BJ (cell line): Measurements from ENCODE around the gene MPRIP. TPM values are rescaled to one million over a fixed set of nuclear protein-coding genes. Genes with fewer than 3 reads are reported as not detected.

Experiments
- CTCF ChIA-PET: fragments of 350-600 bp; formaldehyde crosslinking; extraction: SDS; loops from one replicate; lab custom pipeline; 2021; ENCODE audit warnings: antibody characterized with exemption, inconsistent platforms; lab: Yijun Ruan, JAX
- POLR2A ChIA-PET: fragments of 300-600 bp; sonication (Branson Sonifier 250); formaldehyde crosslinking; extraction: SDS; loops from one replicate; lab custom pipeline; 2021; ENCODE audit warnings: antibody characterized with exemption; lab: Charles Lee
- DNase-seq: peaks from one replicate; pipeline ENCODE4 v3.0.0-alpha.2; 2011; ENCODE audit warnings: low read depth
- H3K27me3 ChIP-seq: 2 replicates; pipeline ENCODE4 v1.6.0; 2011; ENCODE audit warnings: low read length; ENCODE audit not compliant: control insufficient read depth, insufficient read depth
- H3K36me3 ChIP-seq: 2 replicates; pipeline ENCODE4 v1.5.1; 2011; ENCODE audit warnings: low read length; ENCODE audit not compliant: control insufficient read depth, insufficient read depth
- H3K4me3 ChIP-seq: 2 replicates; pipeline ENCODE4 v1.5.1; 2011; ENCODE audit warnings: low read depth, mild to moderate bottlenecking, control low read depth, low read length
- CTCF ChIP-seq: IDR thresholded peaks from 2 replicates; pipeline ENCODE4 v1.5.1; 2011; ENCODE audit warnings: low read depth, mild to moderate bottlenecking, control low read depth, inconsistent platforms, low read length, moderate library complexity; ENCODE audit not compliant: insufficient read depth
- polyA plus RNA-seq: library from polyadenylated mRNA; depleted of rRNA; stranded (reverse); fragments of >200 nt; gene quantifications from 2 replicates; pipeline ENCODE4 v1.2.3, GENCODE V29; 2011

Gene MPRIP
- polyA plus RNA-seq, 1 experiment, result 149 TPM

- peaks cover 42% of the 10 kb centered on the region for H3K36me3 ChIP-seq
- no peaks in the 10 kb centered on the region for H3K27me3 ChIP-seq
- TF ChIP-seq CTCF, result no peak
- POLR2A ChIA-PET, result no interaction called here
- no peak for DNase-seq
- no peak overlapping the region for H3K4me3 ChIP-seq
- CTCF ChIA-PET, result no interaction called here
Measured at GRCh38 chr17:17228521-17229279, 186.4 kb downstream of the MPRIP start.

GRCh38 chr17:17229416-17230384 is 187.4 kb downstream of the MPRIP start:
- no peak for DNase-seq

GRCh38 chr17:17231621-17232302 is 189.5 kb downstream of the MPRIP start:
- no peak for TF ChIP-seq CTCF
- CTCF ChIA-PET, result interaction anchor here (0.6 to 0.9 kb wide), 2 partner anchors 32 to 596 kb away, joined by 3 read pairs; no protein-coding TSS in a partner anchor

More at GRCh38 chr17:17229416-17230384, 187.4 kb downstream of the MPRIP start:
- Histone ChIP-seq H3K27me3 (no peaks in the 10 kb centered on the region), H3K4me3 (no peak overlapping the region), H3K36me3 (peaks cover 39% of the 10 kb centered on the region)
- TF ChIP-seq CTCF, result no peak
- ChIA-PET POLR2A (no interaction called here), CTCF (no interaction called here)

GRCh38 chr17:17232303-17232621 is 190.0 kb downstream of the MPRIP start:
- no peak for DNase-seq
- CTCF ChIA-PET, result interaction anchor here (0.6 to 0.9 kb wide), 2 partner anchors 31 to 597 kb away, joined by 3 read pairs; no protein-coding TSS in a partner anchor

More at GRCh38 chr17:17231621-17232302, 189.5 kb downstream of the MPRIP start:
- DNase-seq, result no peak
- POLR2A ChIA-PET, result no interaction called here
- Histone ChIP-seq H3K27me3 (no peaks in the 10 kb centered on the region), H3K36me3 (peaks cover 28% of the 10 kb centered on the region), H3K4me3 (no peak overlapping the region)

More at GRCh38 chr17:17232303-17232621, 190.0 kb downstream of the MPRIP start:
- no peak for TF ChIP-seq CTCF
- Histone ChIP-seq H3K27me3 (no peaks in the 10 kb centered on the region), H3K36me3 (peaks cover 24% of the 10 kb centered on the region), H3K4me3 (no peak overlapping the region)
- POLR2A ChIA-PET, result no interaction called here
